Type B pancreatic cell (in vitro differentiated cells): Measurements from ENCODE around the gene COMMD4. TPM values are rescaled to one million over a fixed set of nuclear protein-coding genes. Genes with fewer than 3 reads are reported as not detected.
"Not testable (repeated sequence)": the region's sequence is repeated elsewhere in the genome, so short reads cannot be mapped to it uniquely, and the experiment has no call there.

Source experiments
- DNase-seq: peaks from one replicate; pipeline ENCODE4 v3.0.0; 2021; ENCODE audit warnings: mixed read lengths; ENCODE audit not compliant: unreplicated experiment; ENCODE audit errors: extremely low spot score
- H3K27ac Mint-ChIP-seq: 2 replicates; pipeline ENCODE4 v1.8.0; 2021; ENCODE audit warnings: mild to moderate bottlenecking, mixed read lengths
- H3K27me3 Mint-ChIP-seq: 2 replicates; pipeline ENCODE4 v1.8.0; 2021; ENCODE audit warnings: mixed read lengths
- H3K36me3 Mint-ChIP-seq: 2 replicates; pipeline ENCODE4 v1.8.0; 2021; ENCODE audit warnings: mixed read lengths
- H3K4me1 Mint-ChIP-seq: one replicate; pipeline ENCODE4 v1.8.0; 2021; ENCODE audit warnings: mixed read lengths; ENCODE audit not compliant: unreplicated experiment
- H3K4me3 Mint-ChIP-seq: 2 replicates; pipeline ENCODE4 v1.8.0; 2021; ENCODE audit warnings: mild to moderate bottlenecking, mixed read lengths
- H3K9me3 Mint-ChIP-seq: 2 replicates; pipeline ENCODE4 v1.8.0; 2021; ENCODE audit warnings: mixed read lengths
- CTCF ChIP-seq: fragments of 200-600 bp; sonication (generic); conservative IDR thresholded peaks from 2 replicates; pipeline ENCODE4 v1.5.0; 2021; ENCODE audit warnings: antibody characterized with exemption, mild to moderate bottlenecking
- microRNA-seq: library from miRNA; unstranded; fragments of <30 nt; microRNA quantifications from one replicate; pipeline ENCODE4, GENCODE V29; 2020
- total RNA-seq: library from RNA; stranded (reverse); gene quantifications from 2 replicates; pipeline ENCODE4 v1.2.1, GENCODE V29; 2021; ENCODE audit warnings: low replicate concordance

COMMD4 gene
- total RNA-seq, 1 donor from 2014 or later = 97.7 TPM

DNA sequence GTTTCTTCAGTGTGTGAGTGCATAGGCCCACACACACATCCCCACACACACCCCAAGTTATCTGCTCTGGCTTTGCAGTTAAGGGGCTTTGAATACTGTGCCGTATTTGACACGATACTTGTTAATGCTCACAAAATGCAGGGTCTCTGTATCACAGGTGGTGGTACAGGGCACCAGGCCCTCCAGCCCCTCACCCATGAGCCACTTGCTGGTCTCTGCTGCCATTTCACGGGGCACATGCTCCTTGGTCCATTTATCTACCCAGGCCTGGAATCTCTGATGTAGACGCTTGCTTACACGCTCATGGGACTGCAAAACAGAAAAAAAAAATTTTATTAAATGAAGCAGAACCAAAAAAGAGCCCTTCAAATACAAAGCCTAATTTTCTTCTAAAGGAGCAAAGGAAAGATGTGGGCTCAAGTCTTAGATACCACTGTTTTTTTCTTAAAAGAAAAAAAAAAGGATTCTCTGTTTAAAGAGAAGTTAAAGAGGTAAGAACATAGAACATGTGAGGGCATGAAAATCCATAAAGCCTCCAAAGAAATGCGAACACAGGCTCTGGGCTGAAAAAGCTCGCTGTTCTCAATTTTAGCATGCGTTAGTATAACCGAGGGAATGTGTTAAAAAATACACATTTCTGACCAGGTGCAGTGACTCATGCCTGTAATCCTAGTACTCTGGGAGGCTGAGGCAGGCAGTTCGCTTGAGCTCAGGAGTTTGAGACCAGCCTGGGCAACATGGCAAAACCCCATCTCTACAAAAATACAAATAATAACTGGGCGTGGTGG is 36.2 kb downstream of the COMMD4 start:
- Mint-ChIP-seq H3K36me3 (peaks cover 33% of the 10 kb centered on the region), H3K4me1 (peaks cover 11% of the 10 kb centered on the region), H3K9me3 (no peaks in the 10 kb centered on the region), H3K27ac (no peak overlapping the region), H3K4me3 (no peak overlapping the region), H3K27me3 (no peaks in the 10 kb centered on the region)
- TF ChIP-seq CTCF = no peak
- peak; percentile 53 for DNase-seq

DNA sequence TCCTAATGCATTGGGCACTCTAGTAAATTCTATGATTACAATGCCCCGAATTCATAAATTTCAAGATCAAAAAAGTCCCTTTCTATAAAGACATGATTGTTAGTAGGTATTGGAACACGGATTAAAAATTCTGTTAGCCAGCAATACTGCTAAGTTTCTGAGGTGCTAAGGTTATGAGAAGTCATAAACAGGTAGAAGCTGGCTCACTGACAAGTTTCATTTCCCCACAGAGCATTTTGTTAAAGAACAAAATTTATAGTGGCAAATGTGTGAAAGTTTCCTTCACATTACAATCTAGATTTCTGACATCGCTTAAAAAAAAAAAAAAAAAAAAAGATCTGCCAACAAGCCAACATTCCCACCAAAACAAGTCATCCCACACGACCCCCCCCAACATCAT is 44.9 kb downstream of the COMMD4 start:
- Mint-ChIP-seq H3K4me3 (no peak overlapping the region), H3K36me3 (peaks cover 30% of the 10 kb centered on the region), H3K27ac (no peak overlapping the region), H3K27me3 (no peaks in the 10 kb centered on the region), H3K4me1 (no peaks in the 10 kb centered on the region), H3K9me3 (no peaks in the 10 kb centered on the region)
- TF ChIP-seq CTCF = no peak
- no peak for DNase-seq

- peaks cover 24% of the 10 kb centered on the region for H3K36me3 Mint-ChIP-seq
- not testable (repeated sequence) for H3K4me1 Mint-ChIP-seq, H3K27me3 Mint-ChIP-seq, H3K4me3 Mint-ChIP-seq, H3K9me3 Mint-ChIP-seq
- DNase-seq = peak; percentile 22
- H3K27ac Mint-ChIP-seq = peak overlapping the region; percentile 40
Observed at GRCh38 chr15:75383986-75384385, 48.1 kb downstream of the COMMD4 start.

Small RNAs within 50 kb of the gene (microRNA-seq; reads per million reads assigned to microRNA genes)
- not detected for gene MIR631

Other genes with a start within 250 kb of the COMMD4 start
- gene C15orf39, start 134.2 kb upstream of the COMMD4 start, total RNA-seq = 44.5 and 70.3 TPM in 2 replicates
- not detected in 2 replicates for gene GOLGA6C, start 77.7 kb upstream of the COMMD4 start, total RNA-seq
- 0.19 TPM in 1 of 2 replicates, not detected in the other for gene GOLGA6D, start 53.2 kb upstream of the COMMD4 start, total RNA-seq
- 30.7 and 40.4 TPM in 2 replicates for gene NEIL1, start 11.0 kb downstream of the COMMD4 start, total RNA-seq
- gene MAN2C1, start 32.5 kb downstream of the COMMD4 start, total RNA-seq = 143 and 220 TPM in 2 replicates
- 47.1 and 75.4 TPM in 2 replicates for gene SIN3A, start 115.6 kb downstream of the COMMD4 start, total RNA-seq
- 26.2 and 31.3 TPM in 2 replicates for gene PTPN9, start 243.3 kb downstream of the COMMD4 start, total RNA-seq